CD8-positive, alpha-beta memory T cell (primary cell): ENCODE measurements around the gene CNPPD1. TPM values are rescaled to one million over a fixed set of nuclear protein-coding genes. Genes with fewer than 3 reads are reported as not detected.

Experiments used
- CTCF ChIA-PET: fragments of 350-600 bp; sonication (Branson Sonifier 250); formaldehyde crosslinking; loops from one replicate; lab custom pipeline; 2021; ENCODE audit warnings: antibody characterized with exemption; lab: Charles Lee
- POLR2A ChIA-PET: fragments of 350-600 bp; sonication (Branson Sonifier 250); formaldehyde crosslinking; loops from one replicate; lab custom pipeline; 2021; ENCODE audit warnings: antibody characterized with exemption; lab: Charles Lee
- DNase-seq, 5 donors: peaks; one replicate each; pipeline versions ENCODE4 v3.0.0 to v3.0.0-alpha.2; 2020 to 2022; ENCODE audit warnings: mixed read lengths in 1 of 5
- H3K27ac ChIP-seq: one replicate; pipeline ENCODE4 v1.7.0; 2013; ENCODE audit warnings: low read depth, mild to moderate bottlenecking, low read length, moderate library complexity
- H3K27me3 ChIP-seq: 2 replicates; pipeline ENCODE4 v1.7.0; 2013; ENCODE audit warnings: low read length, mild to moderate bottlenecking; ENCODE audit not compliant: insufficient read depth, poor library complexity, severe bottlenecking
- H3K36me3 ChIP-seq: 2 replicates; pipeline ENCODE4 v1.7.0; 2013; ENCODE audit warnings: mild to moderate bottlenecking, low read length, moderate library complexity; ENCODE audit not compliant: insufficient read depth
- H3K4me1 ChIP-seq: 2 replicates; pipeline ENCODE4 v1.7.0; 2013; ENCODE audit warnings: mild to moderate bottlenecking, low read length, moderate library complexity; ENCODE audit not compliant: insufficient read depth
- H3K4me3 ChIP-seq: 2 replicates; pipeline ENCODE4 v1.7.0; 2013; ENCODE audit warnings: mild to moderate bottlenecking, low read length
- H3K9me3 ChIP-seq: 2 replicates; pipeline ENCODE4 v1.7.0; 2013; ENCODE audit warnings: mild to moderate bottlenecking, low read length
- H3K27ac Mint-ChIP-seq, 8 donors: one replicate each; pipeline ENCODE4 v1.8.0; 2020 to 2021; ENCODE audit warnings: mixed read lengths in 8 of 8, mild to moderate bottlenecking in 6 of 8, inconsistent platforms in 3 of 8, moderate library complexity in 3 of 8
- H3K27me3 Mint-ChIP-seq, 2 donors: one replicate each; pipeline ENCODE4 v1.8.0; 2020 to 2021; ENCODE audit warnings: mixed read lengths in 2 of 2, mild to moderate bottlenecking in 1 of 2, moderate library complexity in 1 of 2
- H3K36me3 Mint-ChIP-seq, 3 donors: one replicate each; pipeline ENCODE4 v1.8.0; 2020 to 2021; ENCODE audit warnings: mixed read lengths in 3 of 3, inconsistent platforms in 1 of 3, mild to moderate bottlenecking in 1 of 3
- H3K4me1 Mint-ChIP-seq, 3 donors: one replicate each; pipeline ENCODE4 v1.8.0; 2020 to 2021; ENCODE audit warnings: mixed read lengths in 3 of 3, inconsistent platforms in 1 of 3, mild to moderate bottlenecking in 1 of 3
- H3K4me3 Mint-ChIP-seq, 7 donors: one replicate each; pipeline ENCODE4 v1.8.0; 2020 to 2021; ENCODE audit warnings: mixed read lengths in 7 of 7, mild to moderate bottlenecking in 6 of 7, moderate library complexity in 4 of 7, inconsistent platforms in 2 of 7
- H3K9me3 Mint-ChIP-seq, 5 donors: one replicate each; pipeline ENCODE4 v1.8.0; 2020 to 2022; ENCODE audit warnings: mixed read lengths in 5 of 5, mild to moderate bottlenecking in 3 of 5, moderate library complexity in 2 of 5, inconsistent platforms in 1 of 5
- polyA plus RNA-seq: library from polyadenylated mRNA; unstranded; fragments of 300-500 nt; fragmentation: Illumina TruSeq; gene quantifications from one replicate; pipeline ENCODE4 v1.2.3, GENCODE V29; 2021
- total RNA-seq, 2 experiments: library from RNA; stranded (reverse); gene quantifications; one replicate each; pipeline ENCODE4 v1.2.3, GENCODE V29; 2021

CNPPD1 gene
- total and polyA plus RNA-seq, 3 experiments from 2014 or later, result 66.2 to 74.3 (median 67.0) TPM

- no peak overlapping the region for H3K27ac Mint-ChIP-seq
- no peak for DNase-seq
- no peaks in the 10 kb centered on the region for H3K9me3 ChIP-seq
- H3K4me1 Mint-ChIP-seq, result peaks cover 0 to 10% (median 5%) of the 10 kb centered on the region in 3 donors
- POLR2A ChIA-PET, result no interaction called here
- H3K27me3 Mint-ChIP-seq, result no peaks in the 10 kb centered on the region
- H3K4me1 ChIP-seq, result no peaks in the 10 kb centered on the region
- CTCF ChIA-PET, result interaction anchor here (1.8 kb wide), 1 partner anchor 102 kb away, joined by 7 read pairs; no protein-coding TSS in a partner anchor
- H3K9me3 Mint-ChIP-seq, result no peaks in the 10 kb centered on the region
- H3K27ac ChIP-seq, result no peak overlapping the region
- H3K27me3 ChIP-seq, result no peaks in the 10 kb centered on the region
- no peak overlapping the region for H3K4me3 ChIP-seq
- no peaks in the 10 kb centered on the region for H3K36me3 ChIP-seq
- no peak overlapping the region for H3K4me3 Mint-ChIP-seq
- H3K36me3 Mint-ChIP-seq, result peaks cover 0 to 22% (median 8%) of the 10 kb centered on the region in 3 donors
Measured at GRCh38 chr2:219131327-219131726, 45.4 kb downstream of the CNPPD1 start.

- H3K36me3 Mint-ChIP-seq, result peaks cover 0 to 20% (median 10%) of the 10 kb centered on the region in 3 donors
- Histone ChIP-seq H3K36me3 (no peaks in the 10 kb centered on the region), H3K4me3 (no peak overlapping the region), H3K9me3 (no peaks in the 10 kb centered on the region), H3K27ac (no peak overlapping the region), H3K4me1 (peaks cover 6% of the 10 kb centered on the region), H3K27me3 (no peaks in the 10 kb centered on the region)
- peaks cover 13 to 25% (median 15%) of the 10 kb centered on the region in 3 donors for H3K4me1 Mint-ChIP-seq
- no peaks in the 10 kb centered on the region for H3K9me3 Mint-ChIP-seq
- no peak overlapping the region for H3K4me3 Mint-ChIP-seq
- H3K27me3 Mint-ChIP-seq, result no peaks in the 10 kb centered on the region
- peak overlapping the region in 1 of 8 donors; percentile 21 for H3K27ac Mint-ChIP-seq
- no peak for DNase-seq
- CTCF ChIA-PET, result interaction anchor here (0.5 to 1.5 kb wide), 2 partner anchors 82 to 171 kb away, joined by 3 read pairs; no protein-coding TSS in a partner anchor
- POLR2A ChIA-PET, result no interaction called here
Measured at GRCh38 chr2:219129589-219129988, 47.1 kb downstream of the CNPPD1 start.

GRCh38 chr2:219128396-219128795 lies 48.3 kb downstream of the CNPPD1 start:
- no peak for DNase-seq
- Mint-ChIP-seq H3K27me3 (no peaks in the 10 kb centered on the region), H3K4me3 (no peak overlapping the region), H3K27ac (peak overlapping the region in 1 of 8 donors; percentile 20), H3K4me1 (peaks cover 23 to 33% (median 25%) of the 10 kb centered on the region in 3 donors), H3K36me3 (peaks cover 0 to 17% (median 4%) of the 10 kb centered on the region in 3 donors), H3K9me3 (no peaks in the 10 kb centered on the region)
- no peaks in the 10 kb centered on the region for H3K9me3 ChIP-seq
- H3K4me3 ChIP-seq, result no peak overlapping the region
- H3K27ac ChIP-seq, result no peak overlapping the region
- ChIA-PET POLR2A (no interaction called here), CTCF (interaction anchor here (1.3 kb wide), 1 partner anchor 9 kb away, joined by 3 read pairs; no protein-coding TSS in a partner anchor)
- peaks cover 12% of the 10 kb centered on the region for H3K4me1 ChIP-seq
- no peaks in the 10 kb centered on the region for H3K36me3 ChIP-seq
- H3K27me3 ChIP-seq, result no peaks in the 10 kb centered on the region

GRCh38 chr2:219127037-219127635 lies 49.6 kb downstream of the CNPPD1 start:
- peaks cover 28 to 35% (median 30%) of the 10 kb centered on the region in 3 donors for H3K4me1 Mint-ChIP-seq

GRCh38 chr2:219126555-219126954 lies 50.2 kb downstream of the CNPPD1 start:
- Histone ChIP-seq H3K4me3 (no peak overlapping the region), H3K27ac (no peak overlapping the region), H3K36me3 (no peaks in the 10 kb centered on the region), H3K4me1 (peaks cover 12% of the 10 kb centered on the region), H3K27me3 (no peaks in the 10 kb centered on the region), H3K9me3 (no peaks in the 10 kb centered on the region)
- H3K27ac Mint-ChIP-seq, result peak overlapping the region in 3 of 8 donors; percentile 7 to 94 (median 73)
- no peaks in the 10 kb centered on the region for H3K9me3 Mint-ChIP-seq
- H3K4me1 Mint-ChIP-seq, result peaks cover 28 to 35% (median 30%) of the 10 kb centered on the region in 3 donors
- no peaks in the 10 kb centered on the region for H3K27me3 Mint-ChIP-seq
- ChIA-PET POLR2A (no interaction called here), CTCF (no interaction called here)
- H3K4me3 Mint-ChIP-seq, result no peak overlapping the region
- DNase-seq, result no peak
- H3K36me3 Mint-ChIP-seq, result peaks cover 0 to 12% (median 2%) of the 10 kb centered on the region in 3 donors

More at GRCh38 chr2:219127037-219127635, 49.6 kb downstream of the CNPPD1 start:
- H3K36me3 Mint-ChIP-seq, result peaks cover 0 to 14% (median 2%) of the 10 kb centered on the region in 3 donors
- H3K9me3 Mint-ChIP-seq, result no peaks in the 10 kb centered on the region
- ChIA-PET CTCF (no interaction called here), POLR2A (no interaction called here)
- Histone ChIP-seq H3K4me3 (no peak overlapping the region), H3K27me3 (no peaks in the 10 kb centered on the region), H3K4me1 (peaks cover 12% of the 10 kb centered on the region), H3K27ac (no peak overlapping the region), H3K9me3 (no peaks in the 10 kb centered on the region), H3K36me3 (no peaks in the 10 kb centered on the region)
- DNase-seq, result no peak
- no peaks in the 10 kb centered on the region for H3K27me3 Mint-ChIP-seq
- H3K4me3 Mint-ChIP-seq, result no peak overlapping the region
- H3K27ac Mint-ChIP-seq, result peak overlapping the region in 1 of 8 donors; percentile 94

- H3K27ac Mint-ChIP-seq, result peak overlapping the region in 1 of 8 donors; percentile 73
- H3K36me3 Mint-ChIP-seq, result peaks cover 0 to 14% (median 5%) of the 10 kb centered on the region in 3 donors
- ChIA-PET POLR2A (no interaction called here), CTCF (no interaction called here)
- no peak overlapping the region for H3K4me3 ChIP-seq
- H3K9me3 Mint-ChIP-seq, result no peaks in the 10 kb centered on the region
- no peak for DNase-seq
- H3K36me3 ChIP-seq, result no peaks in the 10 kb centered on the region
- no peak overlapping the region for H3K4me3 Mint-ChIP-seq
- H3K27me3 ChIP-seq, result no peaks in the 10 kb centered on the region
- no peaks in the 10 kb centered on the region for H3K9me3 ChIP-seq
- peaks cover 12% of the 10 kb centered on the region for H3K4me1 ChIP-seq
- no peaks in the 10 kb centered on the region for H3K27me3 Mint-ChIP-seq
- H3K4me1 Mint-ChIP-seq, result peaks cover 28 to 35% (median 30%) of the 10 kb centered on the region in 3 donors
- H3K27ac ChIP-seq, result no peak overlapping the region
Measured at GRCh38 chr2:219125886-219126270, 50.8 kb downstream of the CNPPD1 start.

GRCh38 chr2:219125225-219125885 lies 51.4 kb downstream of the CNPPD1 start:
- Mint-ChIP-seq H3K27me3 (no peaks in the 10 kb centered on the region), H3K27ac (peak overlapping the region in 1 of 8 donors; percentile 73), H3K36me3 (peaks cover 0 to 12% (median 5%) of the 10 kb centered on the region in 3 donors), H3K4me1 (peaks cover 28 to 35% (median 30%) of the 10 kb centered on the region in 3 donors), H3K9me3 (no peaks in the 10 kb centered on the region), H3K4me3 (no peak overlapping the region)
- H3K27me3 ChIP-seq, result no peaks in the 10 kb centered on the region
- no peak overlapping the region for H3K4me3 ChIP-seq
- H3K36me3 ChIP-seq, result no peaks in the 10 kb centered on the region
- DNase-seq, result no peak
- ChIA-PET CTCF (no interaction called here), POLR2A (no interaction called here)
- peaks cover 12% of the 10 kb centered on the region for H3K4me1 ChIP-seq
- H3K9me3 ChIP-seq, result no peaks in the 10 kb centered on the region
- H3K27ac ChIP-seq, result no peak overlapping the region
